GM19438 (cell line): ENCODE results near the gene FTMT.
"Not testable (repeated sequence)": the region's sequence is repeated elsewhere in the genome, so short reads cannot be mapped to it uniquely, and the experiment has no call there.

ENCODE experiments used
- ATAC-seq: cut with Tn5 transposase; IDR thresholded peaks from one replicate; pipeline ENCODE4 v1.9.1; 2021; ENCODE audit warnings: low read depth; ENCODE audit not compliant: unreplicated experiment

Gene FTMT

GRCh38 chr5:121851643-121852574, at the start of gene FTMT:
Gene FTMT (plus strand): TSS chr5:121851882. CDS start chr5:121851964, 82 bp downstream.
- no peak for ATAC-seq

DNA sequence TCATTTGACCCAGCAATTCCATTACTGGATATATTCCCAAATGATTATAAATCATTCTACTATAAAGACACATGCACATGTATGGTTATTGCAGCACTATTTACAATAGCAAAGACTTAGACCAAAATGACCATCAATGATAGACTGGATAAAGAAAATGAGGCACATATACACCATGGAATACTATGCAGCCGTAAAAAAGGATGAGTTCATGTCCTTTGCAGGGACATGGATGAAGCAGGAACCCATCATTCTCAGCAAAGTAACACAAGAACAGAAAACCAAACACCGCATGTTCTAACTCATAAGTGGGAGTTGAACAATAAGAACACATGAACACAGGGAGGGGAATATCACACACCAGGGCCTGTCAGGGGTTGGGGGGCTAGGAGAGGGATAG, 46.4 kb upstream of the FTMT start:
- not testable (repeated sequence) for ATAC-seq

DNA sequence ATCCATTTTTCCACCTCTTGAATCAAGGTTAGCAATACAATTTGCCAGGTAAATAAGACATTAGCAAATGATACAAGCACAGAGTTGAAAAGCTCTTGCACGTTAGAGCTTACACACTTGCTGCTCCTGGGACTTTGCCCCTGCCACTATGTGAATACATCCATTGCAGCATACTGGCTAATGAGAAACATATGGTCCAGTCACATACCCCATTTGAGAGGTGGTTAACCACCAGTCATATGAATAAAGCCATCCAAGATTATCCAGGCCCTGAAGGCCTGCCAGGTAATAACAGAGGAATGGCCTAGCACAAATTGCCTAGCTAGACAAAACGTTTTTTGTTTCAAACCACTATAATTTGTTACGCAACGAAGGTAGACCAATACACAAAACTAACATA, 45.8 kb upstream of the FTMT start:
- ATAC-seq: no peak

GRCh38 chr5:121816164-121816563, 35.5 kb upstream of the FTMT start:
- ATAC-seq: no peak

DNA sequence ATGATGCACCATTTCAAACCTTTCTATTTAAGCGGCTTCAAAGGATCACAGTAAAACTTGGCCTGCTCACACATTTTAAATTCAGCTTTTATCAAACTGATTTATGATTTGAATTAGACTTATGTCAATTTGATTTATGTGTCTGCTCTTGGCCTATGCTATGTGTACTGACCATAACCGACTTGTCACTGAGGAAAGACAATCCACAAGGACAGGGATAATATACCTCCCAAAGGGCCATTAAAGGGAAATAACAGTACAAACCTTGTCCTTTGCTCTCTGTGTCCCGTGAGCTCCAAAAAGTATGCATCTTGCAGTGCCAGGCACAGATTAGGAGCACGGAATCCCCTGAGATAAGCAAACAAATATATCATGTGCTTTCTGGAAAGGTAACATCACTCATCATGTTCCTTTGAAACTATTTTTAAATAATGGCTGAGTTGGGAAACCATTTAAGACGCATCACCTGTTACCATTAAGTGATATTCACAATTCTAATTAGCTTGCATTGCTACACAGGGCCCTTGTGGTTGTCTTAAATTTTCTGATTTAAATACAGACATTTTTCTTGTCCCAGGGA, 31.9 kb upstream of the FTMT start:
- no peak for ATAC-seq

DNA sequence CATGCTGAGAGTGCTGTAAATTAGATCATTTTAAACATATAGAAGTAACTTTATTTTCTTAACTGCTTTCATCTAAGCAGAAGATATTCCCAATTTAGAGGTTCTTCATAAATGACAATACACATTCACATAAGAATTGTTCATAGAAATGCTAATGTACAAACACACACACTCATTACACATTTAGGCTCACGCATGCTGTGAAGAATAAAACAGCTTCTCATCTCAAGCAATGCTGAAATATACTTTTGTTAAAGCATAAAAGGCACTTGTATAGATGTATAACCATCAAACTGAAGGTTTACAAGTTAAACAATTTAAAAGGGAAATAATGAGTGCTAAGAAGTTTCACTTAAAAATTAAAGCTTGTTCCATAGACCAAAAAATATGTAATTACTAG, 18.1 kb upstream of the FTMT start:
- no peak for ATAC-seq

DNA sequence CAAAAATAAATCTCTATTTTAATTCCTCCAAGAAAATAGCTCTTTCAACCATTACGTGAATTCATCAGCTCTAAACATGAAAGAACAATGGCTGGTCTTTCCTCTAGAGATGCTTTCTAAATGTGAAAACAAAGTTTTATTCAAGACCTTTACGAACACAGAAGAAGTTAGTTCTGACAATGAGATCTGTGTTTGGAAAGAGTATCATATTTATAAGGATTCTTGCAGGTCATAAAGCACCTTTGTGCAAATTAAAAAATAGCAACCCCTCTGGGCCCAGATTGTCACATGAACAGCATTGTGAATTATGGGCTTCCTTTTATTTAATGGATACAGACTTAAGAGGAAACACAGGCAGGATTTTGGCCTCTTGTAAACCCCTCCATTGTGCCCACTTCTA, 17.7 kb upstream of the FTMT start:
- ATAC-seq: no peak

- ATAC-seq: no peak
Observed at GRCh38 chr5:121841892-121842291, 9.8 kb upstream of the FTMT start.

GRCh38 chr5:121850272-121850671, 1.4 kb upstream of the FTMT start:
- no peak for ATAC-seq

- no peak for ATAC-seq
Observed at GRCh38 chr5:121853850-121854249, 2.2 kb downstream of the FTMT start.

DNA sequence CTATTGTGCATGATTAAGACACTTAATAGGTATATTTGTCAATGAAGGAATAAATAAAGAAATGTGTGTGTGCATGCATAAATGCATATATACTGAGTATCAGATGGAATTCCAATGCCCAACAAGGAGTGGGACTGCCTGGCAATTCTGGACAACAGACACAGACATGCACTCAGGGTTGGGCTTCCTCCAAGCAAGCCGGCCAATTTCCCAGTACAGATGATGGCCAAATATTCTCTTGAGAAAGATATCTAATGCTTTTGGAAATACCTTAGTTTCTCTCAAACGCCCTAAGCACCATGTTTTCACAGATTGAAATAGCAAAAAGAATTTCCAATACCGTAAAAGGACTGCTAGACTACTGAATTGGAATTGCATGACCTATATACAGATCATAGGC, 11.1 kb downstream of the FTMT start:
- ATAC-seq: no peak

DNA sequence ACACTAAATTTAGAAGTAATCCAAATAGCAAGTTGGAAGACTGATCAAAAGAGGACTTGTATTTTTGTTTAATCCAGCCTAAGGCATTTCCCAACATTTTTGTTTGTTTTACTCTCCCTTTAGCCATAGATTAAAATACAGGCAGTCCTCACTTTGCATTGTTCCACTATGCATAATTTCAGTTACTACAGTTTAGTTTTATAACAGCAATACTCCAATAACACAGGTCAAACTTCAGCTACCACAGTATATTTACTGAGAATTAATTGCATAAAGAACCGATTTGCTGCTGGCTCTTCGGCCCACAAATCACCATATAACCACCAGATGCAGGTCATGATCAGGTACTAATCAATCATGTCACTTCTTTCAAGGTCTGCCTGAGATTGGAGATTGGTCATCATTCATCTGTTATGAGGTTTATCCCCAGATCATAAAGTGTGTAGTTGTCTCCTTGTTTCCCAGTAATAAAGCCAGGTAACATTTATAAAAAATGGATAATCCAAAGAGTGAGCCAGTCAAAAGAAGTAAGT, 12.1 kb downstream of the FTMT start:
- ATAC-seq: no peak

DNA sequence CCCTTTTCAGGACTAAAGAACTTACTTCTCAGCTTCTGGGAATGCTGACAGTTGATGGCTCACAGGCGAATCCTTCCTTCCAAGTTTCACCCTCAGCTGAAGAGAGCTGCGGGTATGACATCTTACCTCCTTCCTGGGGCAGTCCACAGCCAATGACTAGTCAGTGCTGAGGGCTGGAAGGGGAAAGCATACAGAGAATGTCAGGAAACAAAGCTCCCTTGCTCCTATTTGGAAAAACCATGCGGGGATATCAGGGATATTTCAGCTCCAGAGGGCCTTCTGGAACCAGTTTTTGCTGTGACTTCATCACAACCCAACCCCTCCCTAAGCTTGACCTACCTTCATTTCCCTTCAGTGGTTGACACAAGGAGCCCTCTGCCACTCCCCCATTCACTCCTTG, 15.7 kb downstream of the FTMT start:
- ATAC-seq: no peak

GRCh38 chr5:121870489-121870888, 18.8 kb downstream of the FTMT start:
- ATAC-seq: no peak

GRCh38 chr5:121872856-121873255, 21.2 kb downstream of the FTMT start:
- no peak for ATAC-seq

DNA sequence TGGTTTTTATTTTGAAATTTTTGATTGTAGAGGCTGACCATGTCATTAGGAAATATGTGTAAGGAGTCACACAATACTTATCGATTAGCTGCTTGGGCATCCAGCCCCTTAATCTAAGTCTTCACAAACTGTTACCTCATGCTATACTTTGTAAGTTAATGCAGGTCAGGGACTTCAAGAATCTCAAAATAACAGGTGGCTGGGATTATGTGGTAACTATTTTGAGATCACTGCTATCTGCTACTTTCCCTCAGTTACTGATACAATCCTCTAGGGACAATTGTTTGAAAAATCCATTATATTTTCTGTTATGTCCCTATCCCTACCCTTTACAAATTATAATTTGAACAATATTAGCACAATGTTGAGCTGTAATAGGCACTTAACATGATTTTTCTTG, 21.7 kb downstream of the FTMT start:
- no peak for ATAC-seq

- no peak for ATAC-seq
Observed at GRCh38 chr5:121885630-121886029, 33.9 kb downstream of the FTMT start.

GRCh38 chr5:121887727-121888126, 36.0 kb downstream of the FTMT start:
- no peak for ATAC-seq

DNA sequence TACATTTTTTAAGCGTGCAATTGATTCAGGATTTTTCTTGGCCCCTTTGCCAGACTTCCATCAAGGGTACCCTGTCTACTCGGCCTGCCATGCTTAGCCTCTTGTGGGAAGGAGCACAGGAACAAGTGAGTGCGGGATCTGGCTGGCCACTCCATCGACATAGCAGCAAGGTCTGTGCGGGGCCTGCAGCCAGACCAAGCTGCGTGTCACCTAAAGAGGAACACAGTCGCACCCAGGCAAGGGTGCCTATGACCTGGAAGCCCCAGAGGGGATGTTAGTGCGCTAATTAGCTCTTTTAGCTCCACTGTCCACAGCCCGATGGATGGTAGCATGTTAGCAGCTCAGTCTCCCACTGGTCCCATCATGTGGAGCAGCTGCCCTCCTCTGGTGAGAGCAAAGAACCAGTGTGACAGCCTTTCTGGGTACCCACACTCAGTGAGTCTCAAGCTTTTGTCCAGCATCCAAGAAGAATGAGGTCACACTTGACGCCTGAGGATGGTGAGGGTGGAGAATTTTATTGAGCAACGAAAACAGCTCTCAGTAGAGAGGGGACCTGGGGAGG, 38.7 kb downstream of the FTMT start:
- ATAC-seq: no peak

- ATAC-seq: no peak
Observed at GRCh38 chr5:121897341-121897740, 45.7 kb downstream of the FTMT start.

DNA sequence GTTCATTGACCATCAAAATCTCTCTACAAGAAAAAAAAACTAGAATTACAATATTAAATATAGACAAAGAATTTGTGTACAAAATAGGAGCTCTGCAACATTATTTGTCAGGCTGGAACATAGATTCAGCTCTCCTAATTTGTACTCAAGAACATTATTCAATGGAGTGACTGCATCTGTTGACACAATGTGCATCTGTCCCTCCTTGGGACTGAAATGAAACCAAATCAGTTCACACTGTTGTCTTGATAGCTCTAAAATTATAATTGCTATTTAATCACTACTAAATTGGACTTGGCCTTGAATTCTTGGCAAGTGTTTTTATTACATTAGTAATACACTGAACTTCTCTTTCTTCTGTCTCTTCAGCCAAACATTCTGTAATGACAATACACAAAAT, 47.7 kb downstream of the FTMT start:
- ATAC-seq: no peak
